ENCODE measurements around the gene CDH13.

CDH13 gene

GRCh38 chr16:83552930-83553329, 926.2 kb downstream of the CDH13 start:
- TF ChIP-seq ZNF843 (tag by site-specific recombination; IDR thresholded peaks at IDR 0.05) = no peak
- TF ChIP-seq ZNF2 (tag by site-specific recombination; IDR thresholded peaks at IDR 0.05) = no peak
- no peak for TF ChIP-seq ZNF10 (tag by site-specific recombination; IDR thresholded peaks at IDR 0.05)
- TF ChIP-seq, protein P1, sequence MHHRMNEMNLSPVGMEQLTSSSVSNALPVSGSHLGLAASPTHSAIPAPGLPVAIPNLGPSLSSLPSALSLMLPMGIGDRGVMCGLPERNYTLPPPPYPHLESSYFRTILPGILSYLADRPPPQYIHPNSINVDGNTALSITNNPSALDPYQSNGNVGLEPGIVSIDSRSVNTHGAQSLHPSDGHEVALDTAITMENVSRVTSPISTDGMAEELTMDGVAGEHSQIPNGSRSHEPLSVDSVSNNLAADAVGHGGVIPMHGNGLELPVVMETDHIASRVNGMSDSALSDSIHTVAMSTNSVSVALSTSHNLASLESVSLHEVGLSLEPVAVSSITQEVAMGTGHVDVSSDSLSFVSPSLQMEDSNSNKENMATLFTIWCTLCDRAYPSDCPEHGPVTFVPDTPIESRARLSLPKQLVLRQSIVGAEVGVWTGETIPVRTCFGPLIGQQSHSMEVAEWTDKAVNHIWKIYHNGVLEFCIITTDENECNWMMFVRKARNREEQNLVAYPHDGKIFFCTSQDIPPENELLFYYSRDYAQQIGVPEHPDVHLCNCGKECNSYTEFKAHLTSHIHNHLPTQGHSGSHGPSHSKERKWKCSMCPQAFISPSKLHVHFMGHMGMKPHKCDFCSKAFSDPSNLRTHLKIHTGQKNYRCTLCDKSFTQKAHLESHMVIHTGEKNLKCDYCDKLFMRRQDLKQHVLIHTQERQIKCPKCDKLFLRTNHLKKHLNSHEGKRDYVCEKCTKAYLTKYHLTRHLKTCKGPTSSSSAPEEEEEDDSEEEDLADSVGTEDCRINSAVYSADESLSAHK (tag by site-specific recombination; IDR thresholded peaks at IDR 0.05) = no peak
- Histone ChIP-seq H3K9me3 (ENCODE audit: control insufficient read depth, insufficient read depth, low read depth, low read length) (no peaks in the 10 kb centered on the region), H3K27ac (ENCODE audit: extremely low read depth, low read depth, low read length) (no peak overlapping the region), H3K4me1 (ENCODE audit: control insufficient read depth, insufficient read depth, low read length) (no peaks in the 10 kb centered on the region), H3K4me3 (ENCODE audit: low read depth, low read length) (no peak overlapping the region), H3K36me3 (ENCODE audit: control insufficient read depth in 2 of 2, insufficient read depth in 1 of 2, low read length in 2 of 2) (no peaks in the 10 kb centered on the region)
- ChIA-PET POLR2A (no interaction called here), CTCF (interaction anchor here (0.7 kb wide), 1 partner anchor 56 kb away, joined by 3 read pairs; no protein-coding TSS in a partner anchor)

DNA sequence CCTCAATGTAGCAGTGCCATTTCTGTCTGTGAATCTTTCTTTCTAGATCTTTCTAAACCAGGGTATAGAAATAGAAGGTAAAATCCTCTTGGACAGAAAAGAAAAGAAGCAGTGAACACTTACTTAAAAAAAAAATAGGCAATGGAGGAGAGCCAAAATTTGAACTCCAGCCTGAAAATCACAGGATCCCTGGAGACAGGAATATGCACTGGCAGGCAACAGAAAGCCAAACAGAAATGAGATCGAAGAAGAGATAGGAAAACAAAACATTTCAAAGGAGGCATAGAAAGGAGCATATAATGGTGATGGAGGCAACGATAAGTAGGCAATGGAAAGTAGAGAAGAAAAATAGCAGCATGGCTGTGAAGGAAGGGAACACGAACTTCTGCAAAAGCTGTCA, 927.3 kb downstream of the CDH13 start:
- H3K9me3 ChIP-seq (ENCODE audit: control insufficient read depth, insufficient read depth, low read depth, low read length) = no peaks in the 10 kb centered on the region
- POLR2A ChIA-PET = no interaction called here
- H3K4me3 ChIP-seq (ENCODE audit: low read depth, low read length) = no peak overlapping the region
- H3K4me1 ChIP-seq (ENCODE audit: control insufficient read depth, insufficient read depth, low read length) = no peaks in the 10 kb centered on the region
- CTCF ChIA-PET = no interaction called here
- H3K36me3 ChIP-seq (ENCODE audit: control insufficient read depth in 2 of 2, insufficient read depth in 1 of 2, low read length in 2 of 2) = no peaks in the 10 kb centered on the region
- TF ChIP-seq ZNF24 (tag by site-specific recombination; IDR thresholded peaks at IDR 0.05) (no peak), ZEB2 (tag by site-specific recombination; IDR thresholded peaks at IDR 0.05) (no peak), ZNF623 (tag by site-specific recombination; IDR thresholded peaks at IDR 0.05) (no peak), SALL2 (tag by site-specific recombination; IDR thresholded peaks at IDR 0.05; ENCODE audit: borderline replicate concordance) (no peak), ZNF518A (tag by site-specific recombination; conservative IDR thresholded peaks at IDR 0.05; ENCODE audit: low read depth) (no peak), HOXC10 (CRISPR knock-in tag; IDR thresholded peaks at IDR 0.05) (no peak), ZNF18 (tag by site-specific recombination; IDR thresholded peaks at IDR 0.05) (no peak), ZNF501 (tag by site-specific recombination; IDR thresholded peaks at IDR 0.05) (no peak), ZNF426 (tag by site-specific recombination; IDR thresholded peaks at IDR 0.05) (no peak), ZNF10 (tag by site-specific recombination; IDR thresholded peaks at IDR 0.05) (no peak), ZNF558 (tag by site-specific recombination; IDR thresholded peaks at IDR 0.05) (no peak), ZBTB21 (tag by site-specific recombination; IDR thresholded peaks at IDR 0.05) (no peak), ZNF600 (tag by site-specific recombination; IDR thresholded peaks at IDR 0.05) (no peak), ZNF23 (tag by site-specific recombination; IDR thresholded peaks at IDR 0.05; ENCODE audit: borderline replicate concordance) (no peak), ZNF2 (tag by site-specific recombination; IDR thresholded peaks at IDR 0.05) (no peak)
- TF ChIP-seq, protein P2, sequence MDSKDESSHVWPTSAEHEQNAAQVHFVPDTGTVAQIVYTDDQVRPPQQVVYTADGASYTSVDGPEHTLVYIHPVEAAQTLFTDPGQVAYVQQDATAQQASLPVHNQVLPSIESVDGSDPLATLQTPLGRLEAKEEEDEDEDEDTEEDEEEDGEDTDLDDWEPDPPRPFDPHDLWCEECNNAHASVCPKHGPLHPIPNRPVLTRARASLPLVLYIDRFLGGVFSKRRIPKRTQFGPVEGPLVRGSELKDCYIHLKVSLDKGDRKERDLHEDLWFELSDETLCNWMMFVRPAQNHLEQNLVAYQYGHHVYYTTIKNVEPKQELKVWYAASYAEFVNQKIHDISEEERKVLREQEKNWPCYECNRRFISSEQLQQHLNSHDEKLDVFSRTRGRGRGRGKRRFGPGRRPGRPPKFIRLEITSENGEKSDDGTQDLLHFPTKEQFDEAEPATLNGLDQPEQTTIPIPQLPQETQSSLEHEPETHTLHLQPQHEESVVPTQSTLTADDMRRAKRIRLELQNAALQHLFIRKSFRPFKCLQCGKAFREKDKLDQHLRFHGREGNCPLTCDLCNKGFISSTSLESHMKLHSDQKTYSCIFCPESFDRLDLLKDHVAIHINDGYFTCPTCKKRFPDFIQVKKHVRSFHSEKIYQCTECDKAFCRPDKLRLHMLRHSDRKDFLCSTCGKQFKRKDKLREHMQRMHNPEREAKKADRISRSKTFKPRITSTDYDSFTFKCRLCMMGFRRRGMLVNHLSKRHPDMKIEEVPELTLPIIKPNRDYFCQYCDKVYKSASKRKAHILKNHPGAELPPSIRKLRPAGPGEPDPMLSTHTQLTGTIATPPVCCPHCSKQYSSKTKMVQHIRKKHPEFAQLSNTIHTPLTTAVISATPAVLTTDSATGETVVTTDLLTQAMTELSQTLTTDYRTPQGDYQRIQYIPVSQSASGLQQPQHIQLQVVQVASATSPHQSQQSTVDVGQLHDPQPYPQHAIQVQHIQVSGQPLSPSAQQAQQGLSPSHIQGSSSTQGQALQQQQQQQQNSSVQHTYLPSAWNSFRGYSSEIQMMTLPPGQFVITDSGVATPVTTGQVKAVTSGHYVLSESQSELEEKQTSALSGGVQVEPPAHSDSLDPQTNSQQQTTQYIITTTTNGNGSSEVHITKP (tag by site-specific recombination; IDR thresholded peaks at IDR 0.05) = no peak
- TF ChIP-seq, protein P3, sequence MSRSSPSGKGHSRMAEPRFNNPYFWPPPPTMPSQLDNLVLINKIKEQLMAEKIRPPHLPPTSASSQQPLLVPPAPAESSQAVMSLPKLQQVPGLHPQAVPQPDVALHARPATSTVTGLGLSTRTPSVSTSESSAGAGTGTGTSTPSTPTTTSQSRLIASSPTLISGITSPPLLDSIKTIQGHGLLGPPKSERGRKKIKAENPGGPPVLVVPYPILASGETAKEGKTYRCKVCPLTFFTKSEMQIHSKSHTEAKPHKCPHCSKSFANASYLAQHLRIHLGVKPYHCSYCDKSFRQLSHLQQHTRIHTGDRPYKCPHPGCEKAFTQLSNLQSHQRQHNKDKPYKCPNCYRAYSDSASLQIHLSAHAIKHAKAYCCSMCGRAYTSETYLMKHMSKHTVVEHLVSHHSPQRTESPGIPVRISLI (tag by site-specific recombination; IDR thresholded peaks at IDR 0.05) = no peak
- H3K27ac ChIP-seq (ENCODE audit: extremely low read depth, low read depth, low read length) = no peak overlapping the region

Measured in HEK293 (cell line).